Right lobe of liver (tissue), 4 donors: Measurements from ENCODE around the gene DNMT3L.

Experiments
- POLR2A ChIP-seq: fragments of 450-650 bp; IDR thresholded peaks from one replicate; pipeline ENCODE4 v1.6.1; 2017; ENCODE audit warnings: antibody characterized with exemption, mild to moderate bottlenecking
- TF ChIP-seq, protein P1 (sequence below), 4 donors: fragments of 200-600 bp in 3 of 4; fragments of 450-650 bp in 1 of 4; IDR thresholded peaks; one replicate each; pipeline versions ENCODE4 v1.5.1 to v1.8.0; 2016 to 2022; ENCODE audit warnings: antibody characterized with exemption in 4 of 4, mild to moderate bottlenecking in 2 of 4
- donor health status: DM: no; HTN: no; CAD: no.
- donor health status: DM: no; HTN: no; CAD: no.
- donor health status: DM: no; HTN: yes; CAD: no.

DNA sequence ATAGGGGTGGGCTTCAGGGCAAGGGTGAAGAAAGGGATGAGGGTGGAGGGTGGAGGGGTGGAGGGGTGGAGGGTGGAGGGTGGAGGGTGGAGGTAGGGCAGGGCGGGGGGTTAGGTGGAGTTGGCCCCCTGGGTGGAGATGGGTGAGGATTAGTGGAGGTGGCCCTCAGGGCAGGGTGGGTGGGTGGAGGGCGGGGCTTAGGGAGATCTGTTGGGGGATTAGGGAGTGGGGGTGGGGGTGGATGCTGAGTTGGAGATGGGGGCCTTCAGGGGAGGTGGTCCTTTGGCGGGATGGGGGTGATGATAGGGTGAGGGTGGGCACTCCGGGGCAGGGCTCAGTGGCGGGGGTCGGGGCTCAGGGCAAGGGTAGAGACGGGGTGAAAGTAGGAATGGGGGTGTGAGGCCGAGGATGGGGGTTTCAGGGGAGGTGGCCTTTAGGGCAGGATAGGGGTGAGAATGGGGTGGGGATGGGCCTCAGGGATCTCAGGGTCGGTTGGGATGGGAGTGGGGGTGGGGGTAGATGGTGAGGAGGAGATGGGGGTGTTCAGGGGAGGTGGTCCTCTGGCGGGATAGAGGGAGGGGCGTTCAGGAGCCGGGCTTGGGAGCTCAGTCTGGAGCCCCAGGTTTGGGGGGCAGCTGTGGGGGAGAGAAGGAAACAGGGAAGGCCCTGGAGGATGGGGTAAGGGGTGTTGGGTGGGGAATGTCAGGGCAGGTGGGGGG is 800 bp upstream of the DNMT3L start:
- TF ChIP-seq, protein P1, sequence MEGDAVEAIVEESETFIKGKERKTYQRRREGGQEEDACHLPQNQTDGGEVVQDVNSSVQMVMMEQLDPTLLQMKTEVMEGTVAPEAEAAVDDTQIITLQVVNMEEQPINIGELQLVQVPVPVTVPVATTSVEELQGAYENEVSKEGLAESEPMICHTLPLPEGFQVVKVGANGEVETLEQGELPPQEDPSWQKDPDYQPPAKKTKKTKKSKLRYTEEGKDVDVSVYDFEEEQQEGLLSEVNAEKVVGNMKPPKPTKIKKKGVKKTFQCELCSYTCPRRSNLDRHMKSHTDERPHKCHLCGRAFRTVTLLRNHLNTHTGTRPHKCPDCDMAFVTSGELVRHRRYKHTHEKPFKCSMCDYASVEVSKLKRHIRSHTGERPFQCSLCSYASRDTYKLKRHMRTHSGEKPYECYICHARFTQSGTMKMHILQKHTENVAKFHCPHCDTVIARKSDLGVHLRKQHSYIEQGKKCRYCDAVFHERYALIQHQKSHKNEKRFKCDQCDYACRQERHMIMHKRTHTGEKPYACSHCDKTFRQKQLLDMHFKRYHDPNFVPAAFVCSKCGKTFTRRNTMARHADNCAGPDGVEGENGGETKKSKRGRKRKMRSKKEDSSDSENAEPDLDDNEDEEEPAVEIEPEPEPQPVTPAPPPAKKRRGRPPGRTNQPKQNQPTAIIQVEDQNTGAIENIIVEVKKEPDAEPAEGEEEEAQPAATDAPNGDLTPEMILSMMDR (IDR thresholded peaks at IDR 0.05) = no peak
- no peak for TF ChIP-seq POLR2A
